ENCODE measurements around the gene GNAO1.

GNAO1 gene

DNA sequence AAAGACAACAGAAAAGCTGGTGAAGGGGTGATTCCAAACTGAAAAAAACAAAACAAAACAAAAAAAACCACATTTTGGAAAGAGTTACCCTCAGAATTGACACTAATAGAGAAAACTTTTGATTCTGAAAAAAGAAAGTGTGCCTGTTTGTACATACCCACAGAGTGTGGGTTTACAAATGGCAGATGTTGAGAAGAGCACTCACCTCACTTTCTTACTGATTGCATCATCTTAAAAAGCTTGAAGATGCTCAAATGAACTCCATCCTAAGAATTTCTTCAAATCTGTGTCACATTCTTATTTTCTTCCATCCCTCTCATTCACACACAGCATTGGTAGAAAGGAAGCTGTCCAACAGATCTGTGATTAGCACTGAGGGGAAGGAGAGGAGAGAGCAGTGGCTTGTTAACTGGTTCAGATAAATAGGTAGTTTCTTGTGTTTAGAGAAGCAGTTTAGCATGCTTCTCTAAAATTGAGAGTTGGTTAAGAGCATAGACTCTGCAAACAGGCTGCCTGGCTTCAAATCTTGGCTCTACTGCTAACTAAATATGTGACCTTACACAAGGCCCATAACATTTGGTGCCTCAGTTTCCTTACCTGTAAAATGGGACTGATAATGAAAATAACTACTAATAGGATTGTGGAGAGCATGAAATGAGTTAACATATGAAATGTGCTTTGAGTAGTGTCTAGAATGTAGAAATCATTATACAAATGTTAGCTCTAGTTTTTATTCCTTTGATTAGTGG lies 6.9 kb downstream of the GNAO1 start:
- no peak for DNase-seq

GRCh38 chr16:56198755-56199114 lies 7.4 kb downstream of the GNAO1 start:
- DNase-seq = no peak

DNA sequence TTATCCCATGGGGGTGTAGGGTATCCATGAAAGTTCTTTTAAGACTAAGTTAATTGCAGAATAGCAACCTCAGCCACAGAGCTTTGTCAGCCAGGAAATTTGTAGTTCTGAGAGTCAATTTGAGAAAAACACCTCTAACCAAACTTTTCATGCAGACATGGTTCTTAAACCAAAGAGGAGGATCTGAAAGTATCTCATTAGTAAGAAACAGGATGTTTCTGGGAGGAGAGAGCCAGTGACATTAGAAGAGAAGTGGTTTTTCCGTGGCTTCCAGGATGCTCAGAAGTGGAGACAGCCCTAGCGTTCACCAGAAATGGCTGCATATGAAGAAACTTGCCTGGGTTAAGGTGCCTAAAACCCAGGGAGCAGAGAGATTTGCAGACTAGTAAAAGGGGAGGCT lies 7.9 kb downstream of the GNAO1 start:
- no peak for DNase-seq

DNA sequence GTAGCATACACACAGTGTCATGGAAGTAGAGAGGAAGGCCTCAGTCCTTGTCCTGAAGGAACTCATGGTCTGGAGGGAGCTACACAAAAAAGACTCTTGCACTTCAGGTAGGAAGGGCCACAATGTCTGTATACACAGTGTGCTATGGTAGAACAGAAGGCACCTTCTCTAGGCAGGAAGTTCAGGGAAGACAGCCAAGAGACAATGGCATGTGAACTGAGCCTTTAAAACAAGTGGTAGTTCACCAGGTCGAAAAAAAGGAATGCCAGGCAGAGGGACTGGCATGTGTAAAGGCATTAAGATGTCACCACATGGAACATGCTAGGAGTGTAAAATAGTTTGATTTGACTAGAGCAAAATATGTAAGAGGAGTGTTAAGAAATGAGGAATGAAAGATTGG lies 9.7 kb downstream of the GNAO1 start:
- DNase-seq = no peak

- no peak for DNase-seq
Observed at GRCh38 chr16:56202036-56202435, 10.7 kb downstream of the GNAO1 start.

GRCh38 chr16:56203052-56203451 lies 11.8 kb downstream of the GNAO1 start:
- DNase-seq = no peak

DNA sequence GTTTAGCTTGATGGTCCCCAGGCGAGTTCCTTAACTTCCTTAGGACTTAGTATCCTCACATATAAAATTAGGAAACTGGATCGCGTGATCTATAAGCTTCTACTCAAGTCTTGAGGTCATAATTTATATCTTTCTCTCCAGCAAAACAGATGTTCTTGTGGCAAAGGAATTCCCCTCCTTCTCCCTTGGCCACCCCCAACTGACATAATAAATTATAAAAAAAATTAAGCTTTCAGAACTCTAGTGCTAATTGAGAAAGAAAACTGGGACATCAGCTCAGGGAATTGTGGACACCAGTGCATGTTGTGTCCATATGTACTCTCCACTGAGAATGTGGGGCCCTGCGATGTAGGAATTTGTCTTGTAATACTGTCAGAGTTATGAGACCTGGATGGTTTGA lies 13.5 kb downstream of the GNAO1 start:
- no peak for DNase-seq

DNA sequence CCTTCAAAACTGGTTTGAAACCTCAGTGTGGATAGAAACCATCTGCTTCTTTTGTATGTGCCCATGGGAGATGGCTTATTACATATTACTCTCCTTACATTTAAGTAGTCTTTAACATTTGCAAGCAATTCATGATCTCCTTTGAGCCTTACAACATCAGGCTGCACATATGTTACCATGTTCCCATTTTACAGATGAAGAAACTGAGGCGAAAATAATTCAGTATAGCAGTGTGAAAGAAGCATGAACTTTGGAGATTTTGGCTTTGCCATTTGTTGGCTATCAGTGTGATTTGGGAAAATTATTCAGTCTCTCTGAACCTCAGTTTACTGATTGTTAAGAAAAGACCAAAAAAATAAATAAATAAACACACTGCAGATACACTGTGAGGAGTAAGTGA lies 15.7 kb downstream of the GNAO1 start:
- DNase-seq = no peak

DNA sequence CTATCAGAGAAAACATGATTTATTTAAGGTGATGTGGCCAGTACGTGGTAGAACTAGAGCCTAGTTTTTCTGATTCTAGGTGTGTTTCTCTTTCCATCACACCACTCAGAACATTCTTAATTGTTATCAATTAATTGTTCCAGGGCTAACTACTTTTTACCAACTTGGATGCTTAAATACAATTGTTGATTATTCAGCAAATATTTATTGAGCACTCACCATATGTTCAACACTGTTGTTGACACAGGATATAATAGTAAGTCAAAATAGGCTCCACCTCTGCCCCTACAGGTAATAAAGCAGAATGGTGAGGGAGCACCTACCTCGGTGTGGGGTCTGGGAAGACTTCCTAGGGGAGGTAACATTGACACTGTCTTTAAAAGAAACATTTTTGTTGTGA lies 16.1 kb downstream of the GNAO1 start:
- DNase-seq = no peak

- no peak for DNase-seq
Observed at GRCh38 chr16:56211435-56211981, 20.2 kb downstream of the GNAO1 start.

- DNase-seq = no peak
Observed at GRCh38 chr16:56212144-56212543, 20.9 kb downstream of the GNAO1 start.

DNA sequence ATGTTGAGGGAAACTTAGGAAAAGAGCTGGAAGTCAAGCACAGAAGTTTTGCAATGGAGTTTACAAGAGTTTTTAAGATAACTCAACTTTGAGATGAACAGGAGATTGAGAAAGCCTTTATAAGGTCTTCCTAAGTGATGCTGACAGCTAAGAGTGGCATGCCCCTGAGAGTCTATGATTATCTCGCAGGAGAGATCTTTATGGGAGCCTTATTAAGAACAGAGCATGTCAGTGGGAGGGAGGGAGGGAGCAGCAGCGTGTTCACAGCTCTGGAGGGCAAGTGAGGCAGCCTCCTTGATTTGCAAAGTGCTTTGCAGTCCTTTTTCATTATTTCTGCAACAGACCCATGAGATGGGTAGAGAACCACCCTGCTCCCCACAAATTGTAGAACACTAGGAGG lies 30.7 kb downstream of the GNAO1 start:
- DNase-seq = no peak

DNA sequence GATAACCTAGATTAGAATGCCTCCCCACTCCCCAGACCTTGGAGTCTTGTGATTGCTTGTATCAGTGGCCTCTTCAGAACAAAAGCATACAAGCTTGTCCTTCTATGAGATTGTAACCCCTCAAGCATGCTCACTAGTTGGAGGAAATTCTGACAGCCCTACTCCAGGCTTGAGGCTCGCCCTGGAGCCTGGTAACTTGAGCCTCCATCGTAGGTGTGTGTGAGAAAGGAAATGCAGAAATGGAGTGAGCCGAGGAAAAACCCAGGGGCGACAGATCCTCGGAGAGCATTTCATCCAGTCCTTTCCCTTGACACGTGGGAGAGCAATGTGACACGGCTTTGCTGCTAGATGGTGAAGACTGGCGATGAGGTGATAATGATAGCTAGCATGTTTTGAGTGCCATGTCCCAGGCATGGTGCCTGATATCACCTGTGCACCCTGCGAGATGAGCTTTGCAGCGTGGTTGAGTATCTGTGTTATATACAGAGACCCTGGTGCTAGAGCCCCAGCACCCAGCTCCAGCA lies 31.2 kb downstream of the GNAO1 start:
- DNase-seq = no peak

GRCh38 chr16:56225017-56225742 lies 33.9 kb downstream of the GNAO1 start:
- no peak for DNase-seq

DNA sequence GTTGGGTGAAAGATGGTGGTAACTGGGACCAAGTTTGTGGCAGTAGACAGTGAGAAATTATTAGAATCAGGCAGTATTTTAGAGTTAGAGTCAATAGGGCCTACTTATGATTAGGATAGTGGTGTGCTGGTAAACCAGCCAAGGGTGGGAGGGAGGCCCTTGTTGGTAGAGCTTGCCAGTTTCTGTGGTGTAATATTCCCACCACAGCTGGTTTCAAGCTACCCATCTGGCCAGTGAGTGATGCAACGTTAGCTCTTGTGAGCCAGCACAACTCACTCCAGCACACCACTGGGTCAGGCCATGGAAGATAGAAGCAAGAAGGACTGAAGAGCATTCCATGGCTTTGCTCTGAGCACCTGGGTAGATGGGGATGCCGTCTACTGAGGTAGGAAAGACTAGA lies 34.9 kb downstream of the GNAO1 start:
- DNase-seq = no peak

GRCh38 chr16:56226845-56227525 lies 35.7 kb downstream of the GNAO1 start:
- DNase-seq = no peak

GRCh38 chr16:56227936-56228335 lies 36.6 kb downstream of the GNAO1 start:
- DNase-seq = no peak

GRCh38 chr16:56228476-56228875 lies 37.2 kb downstream of the GNAO1 start:
- DNase-seq = no peak

DNA sequence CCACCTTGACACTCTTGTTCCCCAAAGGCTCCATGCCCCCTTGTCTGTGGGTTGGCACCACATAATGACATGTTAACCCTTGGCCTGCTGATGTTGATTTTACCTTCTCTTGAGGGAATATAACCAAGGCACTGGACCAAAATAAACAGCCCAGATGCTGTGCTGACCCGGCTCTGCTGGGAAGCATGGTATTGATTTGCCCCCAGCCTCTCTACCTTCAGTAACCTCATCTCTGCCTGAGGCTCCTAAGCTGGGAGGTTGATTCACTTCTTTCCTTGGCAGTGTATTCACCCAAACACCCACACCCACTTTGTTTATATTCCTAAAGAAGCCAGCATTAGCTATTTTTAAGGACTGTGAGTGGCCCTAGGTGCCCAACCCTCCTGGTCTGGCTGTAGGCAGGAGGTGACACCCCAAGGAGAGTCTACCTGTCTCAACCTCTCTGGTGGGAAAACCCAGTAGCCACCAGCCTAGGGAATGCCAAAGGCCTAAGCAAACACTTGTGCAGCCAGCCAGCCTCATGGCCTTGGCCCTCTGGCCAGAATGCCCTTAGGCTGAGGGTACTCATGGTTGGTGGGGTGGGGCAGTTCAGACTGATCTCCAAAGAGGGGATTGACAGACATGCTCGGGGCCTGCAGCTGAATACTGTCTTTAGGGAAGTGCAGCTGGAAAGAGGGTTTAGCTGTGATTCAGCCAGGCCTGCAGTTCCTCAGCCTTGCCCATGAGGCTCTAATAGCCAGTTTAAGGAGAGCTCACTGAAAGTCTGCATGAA lies 42.7 kb downstream of the GNAO1 start:
- no peak for DNase-seq

DNA sequence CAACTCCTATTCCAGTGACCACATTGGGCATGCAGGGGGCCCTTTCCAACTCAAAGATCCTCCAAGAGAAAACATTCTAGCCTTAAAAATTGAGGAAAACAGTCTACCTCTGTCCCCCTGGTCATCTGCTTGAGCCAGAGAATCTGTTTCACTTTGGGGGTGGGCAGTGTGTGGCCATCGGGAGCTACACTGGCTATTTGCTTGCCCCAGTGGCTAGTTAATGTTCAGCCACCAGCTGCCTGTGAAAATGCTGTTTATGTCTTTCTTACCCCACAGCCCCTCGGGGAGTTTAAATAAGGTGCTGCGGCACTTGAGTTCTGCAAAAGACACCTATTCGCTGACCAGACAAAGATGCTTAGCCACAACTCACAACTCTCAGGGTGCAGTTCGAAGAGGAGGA lies 43.4 kb downstream of the GNAO1 start:
- no peak for DNase-seq

DNA sequence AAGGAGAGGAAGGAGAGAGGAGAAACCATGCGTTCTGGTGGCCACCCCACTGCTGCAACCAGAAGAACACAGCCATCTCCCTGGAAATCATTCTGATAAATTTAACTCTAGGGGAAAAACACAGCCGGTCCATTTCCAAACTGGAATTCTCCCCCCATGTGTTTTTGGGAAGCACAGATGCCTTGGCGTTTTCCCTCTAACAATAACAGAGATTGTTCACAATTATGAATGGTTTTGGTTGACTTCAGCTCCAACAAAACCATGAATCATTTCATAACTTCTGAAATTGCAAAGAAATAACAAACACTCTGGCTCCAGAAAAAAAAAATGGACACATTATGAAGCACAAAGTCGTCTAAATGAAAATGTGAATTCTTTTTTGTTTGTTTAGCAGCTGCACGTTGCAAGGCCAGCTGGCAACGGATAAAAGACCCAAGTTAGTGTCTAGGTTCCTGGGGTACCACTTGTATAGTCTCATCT lies 46.2 kb downstream of the GNAO1 start:
- peak; percentile 63 for DNase-seq

DNA sequence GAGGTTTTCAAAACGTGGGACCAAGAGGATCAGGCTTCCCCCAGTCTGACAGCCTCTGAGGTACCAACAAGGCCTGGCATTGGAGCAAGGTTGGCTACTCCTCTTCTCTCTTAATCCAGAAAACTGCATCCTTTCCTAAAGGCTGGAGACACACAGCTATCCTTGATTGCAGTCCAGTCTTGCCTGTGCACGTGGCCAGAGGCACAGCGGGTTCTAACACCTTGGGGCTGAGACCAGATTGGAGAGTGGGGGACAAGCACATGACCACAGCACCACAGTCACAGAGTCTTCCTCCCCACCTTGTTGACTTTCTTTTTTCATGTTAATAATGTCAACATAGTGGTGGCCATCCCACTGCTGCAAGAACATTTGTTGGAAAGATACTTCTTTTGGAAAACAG lies 46.9 kb downstream of the GNAO1 start:
- no peak for DNase-seq

- DNase-seq = no peak
Observed at GRCh38 chr16:56241596-56241995, 50.3 kb downstream of the GNAO1 start.
